Subcutaneous abdominal adipose tissue (tissue), 5 donors: Measurements from ENCODE around the gene CXCL14.

ENCODE experiments used
- H3K27ac ChIP-seq: one replicate; pipeline ENCODE4 v1.7.0; 2013; ENCODE audit warnings: low read depth, mild to moderate bottlenecking, inconsistent platforms, low read length, moderate library complexity
- H3K27me3 ChIP-seq, 5 donors: one replicate each; pipeline ENCODE4 v1.7.0; 2013; ENCODE audit warnings: low read length in 5 of 5, inconsistent platforms in 1 of 5; ENCODE audit not compliant: control insufficient read depth in 5 of 5, insufficient read depth in 4 of 5
- H3K36me3 ChIP-seq, 5 donors: one replicate each; pipeline ENCODE4 v1.7.0; 2013; ENCODE audit warnings: low read length in 5 of 5; ENCODE audit not compliant: control insufficient read depth in 5 of 5, insufficient read depth in 5 of 5
- H3K4me1 ChIP-seq, 5 donors: one replicate each; pipeline ENCODE4 v1.7.0; 2013; ENCODE audit warnings: low read length in 5 of 5, mild to moderate bottlenecking in 3 of 5, moderate library complexity in 1 of 5; ENCODE audit not compliant: control insufficient read depth in 5 of 5, insufficient read depth in 5 of 5
- H3K4me3 ChIP-seq, 5 donors: one replicate each; pipeline ENCODE4 v1.7.0; 2013; ENCODE audit warnings: low read length in 5 of 5, low read depth in 1 of 5
- H3K9ac ChIP-seq, 5 donors: one replicate each; pipeline ENCODE4 v1.7.0; 2013; ENCODE audit warnings: low read length in 5 of 5, mild to moderate bottlenecking in 4 of 5, moderate library complexity in 3 of 5
- H3K9me3 ChIP-seq, 5 donors: one replicate each; pipeline ENCODE4 v1.7.0; 2013; ENCODE audit warnings: low read length in 5 of 5; ENCODE audit not compliant: control insufficient read depth in 5 of 5
- donor health status: healthy.
- donor health status: healthy.
- donor health status: healthy.
- donor health status: healthy.
- donor health status: healthy.

Gene CXCL14

GRCh38 chr5:135608761-135609443 lies 30.1 kb upstream of the CXCL14 start:
- Histone ChIP-seq H3K9me3 (no peaks in the 10 kb centered on the region), H3K9ac (no peak overlapping the region), H3K27me3 (no peaks in the 10 kb centered on the region), H3K4me3 (no peak overlapping the region), H3K27ac (no peak overlapping the region), H3K4me1 (no peaks in the 10 kb centered on the region), H3K36me3 (no peaks in the 10 kb centered on the region)

- no peak overlapping the region for H3K27ac ChIP-seq
- no peaks in the 10 kb centered on the region for H3K36me3 ChIP-seq
- no peaks in the 10 kb centered on the region for H3K4me1 ChIP-seq
- H3K4me3 ChIP-seq = no peak overlapping the region
- H3K9me3 ChIP-seq = no peaks in the 10 kb centered on the region
- no peak overlapping the region for H3K9ac ChIP-seq
- no peaks in the 10 kb centered on the region for H3K27me3 ChIP-seq
Observed at GRCh38 chr5:135608361-135608760, 29.6 kb upstream of the CXCL14 start.

GRCh38 chr5:135606431-135606830 lies 27.6 kb upstream of the CXCL14 start:
- no peaks in the 10 kb centered on the region for H3K9me3 ChIP-seq
- H3K36me3 ChIP-seq = no peaks in the 10 kb centered on the region
- H3K4me3 ChIP-seq = no peak overlapping the region
- H3K4me1 ChIP-seq = no peaks in the 10 kb centered on the region
- H3K9ac ChIP-seq = no peak overlapping the region
- H3K27me3 ChIP-seq = no peaks in the 10 kb centered on the region
- H3K27ac ChIP-seq = no peak overlapping the region

- Histone ChIP-seq H3K9me3 (no peaks in the 10 kb centered on the region), H3K9ac (no peak overlapping the region), H3K4me3 (no peak overlapping the region), H3K4me1 (no peaks in the 10 kb centered on the region), H3K36me3 (no peaks in the 10 kb centered on the region), H3K27ac (no peak overlapping the region), H3K27me3 (no peaks in the 10 kb centered on the region)
Observed at GRCh38 chr5:135605221-135605620, 26.4 kb upstream of the CXCL14 start.

- Histone ChIP-seq H3K36me3 (no peaks in the 10 kb centered on the region), H3K9me3 (no peaks in the 10 kb centered on the region), H3K27me3 (no peaks in the 10 kb centered on the region), H3K4me1 (peaks cover 0 to 8% (median 0%) of the 10 kb centered on the region in 5 donors), H3K4me3 (no peak overlapping the region), H3K9ac (no peak overlapping the region), H3K27ac (no peak overlapping the region)
Observed at GRCh38 chr5:135604056-135604455, 25.3 kb upstream of the CXCL14 start.

GRCh38 chr5:135602882-135603721 lies 24.3 kb upstream of the CXCL14 start:
- Histone ChIP-seq H3K4me1 (peaks cover 0 to 8% (median 0%) of the 10 kb centered on the region in 5 donors), H3K4me3 (no peak overlapping the region), H3K9me3 (no peaks in the 10 kb centered on the region), H3K27me3 (no peaks in the 10 kb centered on the region), H3K9ac (no peak overlapping the region), H3K27ac (no peak overlapping the region), H3K36me3 (no peaks in the 10 kb centered on the region)

GRCh38 chr5:135601466-135601865 lies 22.7 kb upstream of the CXCL14 start:
- Histone ChIP-seq H3K27me3 (peaks cover 0 to under 1% (median 0%) of the 10 kb centered on the region in 5 donors), H3K36me3 (no peaks in the 10 kb centered on the region), H3K4me3 (no peak overlapping the region), H3K9ac (no peak overlapping the region), H3K9me3 (no peaks in the 10 kb centered on the region), H3K27ac (no peak overlapping the region), H3K4me1 (peaks cover 0 to 8% (median 0%) of the 10 kb centered on the region in 5 donors)

GRCh38 chr5:135600971-135601381 lies 22.2 kb upstream of the CXCL14 start:
- H3K4me1 ChIP-seq = peaks cover 0 to 8% (median 0%) of the 10 kb centered on the region in 5 donors
- no peak overlapping the region for H3K9ac ChIP-seq
- no peak overlapping the region for H3K27ac ChIP-seq
- no peak overlapping the region for H3K4me3 ChIP-seq
- no peaks in the 10 kb centered on the region for H3K9me3 ChIP-seq
- H3K36me3 ChIP-seq = no peaks in the 10 kb centered on the region
- peaks cover 0 to 2% (median 0%) of the 10 kb centered on the region in 5 donors for H3K27me3 ChIP-seq

- H3K27ac ChIP-seq = no peak overlapping the region
- peaks cover 0 to 2% (median 0%) of the 10 kb centered on the region in 5 donors for H3K27me3 ChIP-seq
- H3K36me3 ChIP-seq = no peaks in the 10 kb centered on the region
- H3K9me3 ChIP-seq = no peaks in the 10 kb centered on the region
- H3K4me1 ChIP-seq = peaks cover 0 to 8% (median 0%) of the 10 kb centered on the region in 5 donors
- no peak overlapping the region for H3K9ac ChIP-seq
- no peak overlapping the region for H3K4me3 ChIP-seq
Observed at GRCh38 chr5:135600152-135600570, 21.4 kb upstream of the CXCL14 start.
